ENCODE results near the gene ANXA2R. TPM values are rescaled to one million over a fixed set of nuclear protein-coding genes. Genes with fewer than 3 reads are reported as not detected.
"Not testable (repeated sequence)": the region's sequence is repeated elsewhere in the genome, so short reads cannot be mapped to it uniquely, and the experiment has no call there.

Gene ANXA2R
- total RNA-seq, 2 donors from 2014 or later = 1.6 to 1.9 TPM

DNA sequence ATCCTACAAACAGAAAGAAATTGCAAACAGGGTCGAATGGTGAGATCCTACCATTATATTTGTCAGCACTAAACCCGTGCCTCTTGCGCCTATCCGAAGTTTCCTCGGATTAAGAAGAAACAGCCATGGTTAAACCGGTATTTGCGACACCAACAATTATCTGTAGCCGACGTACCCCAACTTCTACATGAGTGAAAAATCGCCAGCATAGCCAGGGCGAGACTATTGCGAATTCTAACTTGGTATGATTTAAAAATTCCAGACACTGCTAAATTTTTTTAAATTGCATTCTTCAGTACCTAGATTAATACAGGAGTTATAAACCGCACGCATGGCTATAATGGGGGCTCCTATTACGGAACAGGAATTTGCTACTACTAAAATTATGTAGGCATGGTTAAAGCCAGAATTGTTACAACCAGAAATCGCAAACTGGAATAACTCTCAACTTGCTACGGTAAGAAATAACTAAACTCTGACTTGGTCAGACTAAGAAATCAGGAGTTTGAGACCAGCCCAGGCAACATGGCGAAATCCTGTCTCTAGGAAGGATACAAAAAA, 25.3 kb upstream of the ANXA2R start:
- DNase-seq (no peak), ATAC-seq (no peak)
- intact Hi-C loops (cut with DNase I) = loop anchor here in 1 of 2 donors (2.0 to 5.0 kb wide), 2 partner anchors 42 to 57 kb away; no protein-coding TSS in a partner anchor

GRCh38 chr5:43063721-43064171, 23.6 kb upstream of the ANXA2R start:
- no peak for DNase-seq
- intact Hi-C loops (cut with DNase I) = loop anchor here in 1 of 2 donors (1.0 to 2.0 kb wide), 2 partner anchors 21 to 55 kb away; no protein-coding TSS in a partner anchor
- ATAC-seq = no peak

DNA sequence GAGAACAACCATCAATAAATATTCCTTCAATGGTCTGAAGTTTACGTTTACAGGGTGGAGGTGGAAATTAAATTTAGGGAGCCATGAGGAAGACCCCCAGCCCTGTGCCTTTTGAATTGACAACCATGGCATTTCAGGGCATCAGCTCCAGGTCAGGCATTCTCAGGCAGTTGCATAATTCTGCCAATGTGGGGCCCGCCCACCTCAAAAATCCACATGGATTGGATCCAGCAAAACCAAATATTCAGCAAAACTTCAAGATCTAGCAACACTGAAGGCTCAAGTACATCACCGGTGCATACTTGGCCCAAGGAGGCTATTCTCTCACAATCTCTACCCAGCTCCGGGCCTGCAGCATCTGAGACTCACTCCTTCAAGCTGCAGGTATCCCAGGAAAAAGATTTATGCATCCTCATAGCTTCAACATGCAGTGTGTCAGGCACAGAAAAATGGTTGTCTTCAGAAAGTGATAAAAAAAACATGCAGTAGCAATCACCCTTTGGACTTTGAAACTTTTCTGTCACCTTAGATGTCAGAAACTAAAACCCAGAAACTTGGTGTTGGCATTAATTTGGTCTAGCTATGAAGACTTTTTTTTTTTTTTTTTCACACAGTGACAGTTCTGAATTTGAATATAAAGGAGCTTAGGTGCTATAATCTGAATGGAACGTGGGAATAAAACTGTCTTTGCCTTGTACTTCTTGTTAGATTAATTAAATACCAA, 21.4 kb upstream of the ANXA2R start:
- intact Hi-C loops (cut with DNase I) = no loop called here
- no peak for ATAC-seq
- no peak for DNase-seq

DNA sequence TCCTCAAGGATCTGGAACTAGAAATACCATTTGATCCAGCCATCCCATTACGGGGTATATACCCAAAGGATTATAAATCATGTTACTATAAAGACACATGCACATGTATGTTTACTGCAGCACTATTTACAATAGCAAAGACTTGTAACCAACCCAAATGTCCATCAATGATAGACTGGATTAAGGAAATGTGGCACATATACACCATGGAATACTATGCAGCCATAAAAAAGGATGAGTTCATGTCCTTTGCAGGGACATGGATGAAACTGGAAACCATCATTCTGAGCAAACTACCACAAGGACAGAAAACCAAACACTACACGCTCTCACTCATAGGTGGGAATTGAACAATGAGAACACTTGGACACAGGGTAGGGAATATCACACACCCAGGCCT, 19.9 kb upstream of the ANXA2R start:
- DNase-seq; ATAC-seq; intact Hi-C loops (cut with DNase I): not testable (repeated sequence)

GRCh38 chr5:43055098-43055497, 15.0 kb upstream of the ANXA2R start:
- intact Hi-C loops (cut with DNase I); DNase-seq; ATAC-seq: not testable (repeated sequence)

GRCh38 chr5:43051684-43052083, 11.6 kb upstream of the ANXA2R start:
- intact Hi-C loops (cut with DNase I) = no loop called here
- no peak for DNase-seq

GRCh38 chr5:43050384-43050783, 10.3 kb upstream of the ANXA2R start:
- DNase-seq (no peak), ATAC-seq (no peak)
- intact Hi-C loops (cut with DNase I) = no loop called here

More at GRCh38 chr5:43051684-43052083, 11.6 kb upstream of the ANXA2R start:
- no peak for ATAC-seq

DNA sequence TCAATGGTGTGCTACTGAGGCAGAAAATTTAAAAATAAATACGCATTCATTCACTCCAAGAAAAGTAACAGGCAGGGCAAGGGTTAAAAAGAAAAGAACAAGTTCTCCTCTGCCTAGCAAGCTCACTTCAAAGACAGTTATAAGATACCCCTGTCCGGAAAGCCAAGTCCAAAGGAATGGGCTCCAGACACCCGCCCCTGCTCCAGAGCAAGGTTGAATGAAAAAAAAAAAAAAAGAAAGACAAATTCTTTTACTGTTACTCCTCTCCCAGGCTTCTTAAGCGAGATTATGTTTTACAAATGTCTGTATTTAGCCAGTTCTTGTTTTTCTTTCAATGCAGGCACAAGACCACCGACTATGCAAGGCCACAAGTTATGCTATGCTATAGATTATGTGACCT, 9.1 kb upstream of the ANXA2R start:
- ATAC-seq = no peak
- DNase-seq = no peak
- intact Hi-C loops (cut with DNase I) = no loop called here

- no peak for ATAC-seq
- intact Hi-C loops (cut with DNase I) = no loop called here
- no peak for DNase-seq
Measured at GRCh38 chr5:43046474-43046873, 6.4 kb upstream of the ANXA2R start.

GRCh38 chr5:43045236-43045635, 5.1 kb upstream of the ANXA2R start:
- no peak for DNase-seq
- ATAC-seq = no peak
- intact Hi-C loops (cut with DNase I) = no loop called here

- intact Hi-C loops (cut with DNase I) = loop anchor here (5.0 kb wide), 3 partner anchors 37 to 137 kb away; no protein-coding TSS in a partner anchor
Measured at GRCh38 chr5:43044181-43044914, 4.2 kb upstream of the ANXA2R start.

GRCh38 chr5:43043400-43043756, 3.3 kb upstream of the ANXA2R start:
- ATAC-seq (no peak), DNase-seq (no peak)
- intact Hi-C loops (cut with DNase I) = loop anchor here (5.0 kb wide), 3 partner anchors 36 to 136 kb away; no protein-coding TSS in a partner anchor

More at GRCh38 chr5:43044181-43044914, 4.2 kb upstream of the ANXA2R start:
- DNase-seq (peak; percentile 40), ATAC-seq (no peak)

DNA sequence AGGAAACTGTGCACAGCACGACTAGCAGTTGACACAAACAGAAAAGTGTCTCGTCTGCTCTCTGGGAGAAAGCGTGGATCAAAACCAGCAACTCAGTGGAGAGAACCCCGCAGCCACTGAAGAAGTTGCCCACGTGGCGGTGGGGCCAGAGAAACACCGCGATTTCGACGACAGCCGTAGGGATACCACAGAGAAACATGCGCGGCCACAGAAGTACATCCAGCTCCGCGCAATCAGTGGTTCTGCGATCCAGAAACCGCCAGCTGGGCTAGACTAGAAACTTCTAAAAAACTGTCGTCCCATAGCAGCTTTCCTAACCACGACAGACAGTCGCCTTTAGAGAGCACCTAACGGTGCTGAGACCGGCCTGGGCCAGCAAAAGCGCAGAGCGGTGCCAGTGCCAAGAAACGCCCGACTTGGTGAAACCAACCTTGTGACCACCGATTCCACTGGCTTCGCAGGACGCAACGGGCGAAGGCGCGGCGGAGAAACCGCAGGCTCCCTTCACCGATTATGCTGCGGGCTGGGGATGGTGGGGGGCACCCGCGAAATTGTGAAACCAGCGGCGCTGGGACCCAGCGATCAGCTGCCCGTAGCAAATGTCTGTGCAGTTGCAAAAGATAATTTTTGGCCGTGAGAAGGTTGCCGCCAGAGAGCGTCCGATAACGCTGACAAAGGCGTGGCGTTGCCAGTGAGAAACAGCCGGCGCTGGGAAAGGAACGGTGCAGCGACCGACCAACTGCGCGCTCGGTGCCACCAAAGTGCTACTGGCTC, 2.7 kb upstream of the ANXA2R start:
- peak; percentile 81 for DNase-seq
- intact Hi-C loops (cut with DNase I) = loop anchor here (1.0 to 5.0 kb wide), 4 partner anchors 21 to 136 kb away; no protein-coding TSS in a partner anchor
- ATAC-seq = peak; percentile 12 to 32

DNA sequence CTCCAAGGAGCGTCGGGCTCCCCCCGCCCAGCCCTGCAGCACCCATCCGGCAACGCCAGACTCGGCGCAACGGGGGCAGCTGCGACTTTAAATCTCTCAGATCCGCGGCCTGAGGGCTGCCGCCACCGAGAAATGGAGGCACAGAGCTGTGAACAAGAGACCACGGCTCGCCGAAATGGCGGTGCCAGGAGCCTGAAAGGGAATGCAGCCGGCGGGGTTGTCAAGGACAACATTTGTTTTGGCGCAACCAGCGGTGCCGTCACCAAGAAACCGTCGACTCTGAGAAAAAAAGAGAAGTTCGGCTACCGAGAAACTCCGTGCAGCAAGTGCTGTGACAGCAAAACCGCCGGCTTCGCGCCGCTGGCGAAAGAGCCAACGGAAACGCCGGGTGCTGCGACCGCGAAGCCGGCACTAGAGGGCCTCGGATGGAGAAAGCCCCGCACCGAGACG, 2.1 kb upstream of the ANXA2R start:
- peak; percentile 85 for DNase-seq
- intact Hi-C loops (cut with DNase I) = loop anchor here (1.0 to 5.0 kb wide), 4 partner anchors 22 to 135 kb away; no protein-coding TSS in a partner anchor
- ATAC-seq = peak; percentile 44 to 48

DNA sequence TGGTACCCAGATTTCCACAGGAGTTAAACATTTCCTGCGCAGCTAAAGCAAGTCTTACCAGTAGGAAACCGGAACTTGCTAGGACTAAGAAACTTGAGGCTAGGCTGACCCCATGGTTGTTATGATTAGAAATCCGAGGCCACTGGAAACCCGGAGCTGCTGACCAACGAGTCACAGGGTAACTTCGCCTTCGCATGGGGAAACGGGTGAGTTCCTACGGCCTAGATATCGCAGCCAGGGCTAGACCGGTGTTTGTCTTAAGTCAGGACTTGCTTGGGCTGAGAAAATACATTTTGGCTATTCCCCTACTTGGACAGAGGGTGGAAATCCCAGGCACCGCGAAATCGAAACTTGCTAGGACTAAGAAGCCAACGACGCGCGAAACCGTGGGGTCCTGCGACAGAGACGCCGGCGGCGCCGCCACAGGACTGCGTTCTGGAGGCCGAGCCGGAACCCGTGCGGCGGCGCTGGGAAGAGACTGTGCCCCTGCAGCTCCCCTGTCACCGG, 1.6 kb upstream of the ANXA2R start:
- intact Hi-C loops (cut with DNase I) = loop anchor here (1.0 to 5.0 kb wide), 5 partner anchors 23 to 134 kb away; no protein-coding TSS in a partner anchor
- DNase-seq (peak; percentile 70), ATAC-seq (peak; percentile 47 to 49)

GRCh38 chr5:43041110-43041668, 1.1 kb upstream of the ANXA2R start:
- ATAC-seq = peak in 1 of 2 donors; percentile 2
- DNase-seq = peak; percentile 53
- intact Hi-C loops (cut with DNase I) = loop anchor here (2.0 to 5.0 kb wide), 4 partner anchors 34 to 134 kb away; no protein-coding TSS in a partner anchor

DNA sequence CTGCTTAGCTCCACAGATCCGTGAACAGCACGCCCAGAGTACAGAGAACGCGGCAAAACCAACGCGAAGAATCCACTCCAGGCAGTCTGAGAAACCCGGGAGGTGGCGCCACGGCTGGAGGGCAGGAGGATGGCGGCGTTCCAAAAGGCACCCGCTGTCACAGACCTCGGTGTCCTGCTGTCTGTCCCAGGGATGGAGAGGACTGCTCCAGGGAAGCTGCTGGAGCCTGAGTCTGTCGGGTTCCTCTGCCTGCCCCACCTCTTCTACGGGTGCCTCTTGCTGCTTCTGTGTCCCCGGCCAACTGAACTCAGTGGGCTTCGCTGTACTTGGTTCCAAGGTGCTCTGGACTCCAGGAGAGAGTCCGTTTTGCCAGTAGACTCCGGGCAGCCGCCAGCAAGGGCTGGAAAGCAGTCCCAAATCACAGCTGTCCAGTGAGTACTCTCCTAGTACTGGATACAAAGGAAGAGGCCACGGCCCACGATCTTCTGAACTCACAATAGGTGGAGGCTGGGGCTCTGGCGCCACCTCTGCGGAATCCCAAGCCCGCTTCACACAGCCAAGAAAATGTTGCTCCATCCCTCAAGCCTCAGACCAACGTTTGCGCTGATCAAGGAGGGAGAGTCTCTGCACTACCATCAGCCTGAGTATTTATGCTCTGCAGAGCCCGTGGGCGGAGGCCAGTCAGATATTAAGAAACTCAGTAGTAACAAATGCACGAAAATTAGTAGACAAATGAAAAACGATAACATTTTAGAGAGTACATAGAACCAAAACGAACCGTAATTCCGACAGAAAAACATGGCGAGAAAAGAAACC, 440 bp downstream of the ANXA2R start:
- DNase-seq = peak; percentile 76
- intact Hi-C loops (cut with DNase I) = loop anchor here (1.0 to 5.0 kb wide), 5 partner anchors 19 to 132 kb away; no protein-coding TSS in a partner anchor
- ATAC-seq = peak; percentile 13 to 16
